ENCODE measurements around the gene ACBD4. TPM values are rescaled to one million over a fixed set of nuclear protein-coding genes. Genes with fewer than 3 reads are reported as not detected.

The ACBD4 gene
- total RNA-seq, 2 experiments from 2014 or later = 24.8 to 26.3 TPM

DNA sequence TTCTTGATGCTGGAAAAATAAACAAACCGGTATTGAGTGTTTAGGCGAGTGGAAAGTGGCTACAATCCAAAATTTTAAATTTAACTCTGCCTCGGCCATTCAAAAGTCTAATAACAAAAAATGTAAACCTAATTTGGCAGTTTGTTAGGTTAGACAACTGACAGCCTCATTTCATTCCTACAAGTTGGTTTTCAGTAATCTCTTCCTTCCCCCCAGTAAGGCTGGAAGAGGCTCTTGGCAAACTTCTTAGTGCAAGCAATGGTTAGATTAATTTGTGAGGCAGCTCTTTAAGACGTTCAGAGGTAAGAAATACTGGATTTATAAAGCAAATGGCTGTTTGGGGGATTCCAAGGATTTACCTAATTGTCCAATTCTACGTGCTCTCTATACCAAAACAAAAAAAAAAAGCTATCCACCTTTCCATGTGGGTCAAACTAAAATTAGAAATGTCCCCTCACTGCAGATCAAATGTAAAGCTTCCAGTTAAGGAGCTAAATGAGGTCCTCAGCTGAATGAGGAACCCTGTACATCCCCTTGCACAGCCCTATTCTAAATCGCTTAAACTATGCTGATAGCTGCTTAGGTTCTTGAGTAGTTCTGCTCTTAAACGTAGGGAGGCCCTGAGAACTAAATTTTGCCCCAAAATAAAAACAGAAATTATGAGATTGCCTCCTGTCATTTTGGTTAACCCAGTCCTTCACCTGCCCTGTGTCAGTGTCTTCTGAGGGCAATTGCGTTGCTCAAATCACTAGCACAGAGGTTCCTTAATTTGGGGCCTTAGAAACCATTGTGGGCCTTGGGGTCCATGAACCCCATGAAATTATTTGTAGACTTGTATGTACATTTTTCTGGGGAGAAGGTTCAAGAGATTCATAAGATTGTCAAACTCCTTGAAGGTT, 15.7 kb downstream of the ACBD4 start:
- peak overlapping the region; percentile 99 for H3K27ac Mint-ChIP-seq
- no peaks in the 10 kb centered on the region for H3K9me3 Mint-ChIP-seq
- Histone ChIP-seq H3K27ac (ENCODE audit: low read depth in 1 of 2, low read length in 2 of 2) (peak overlapping the region; percentile 45 to 70), H3K9me3 (ENCODE audit: control insufficient read depth in 1 of 2, insufficient read depth in 1 of 2, low read length in 2 of 2) (no peaks in the 10 kb centered on the region), H3K4me3 (ENCODE audit: low read length) (peak overlapping the region; percentile 94), H3K4me1 (ENCODE audit: insufficient read depth, low read length) (peaks cover 50% of the 10 kb centered on the region), H3K27me3 (ENCODE audit: control insufficient read depth in 1 of 2, insufficient read depth in 2 of 2, low read length in 2 of 2) (no peaks in the 10 kb centered on the region), H3K36me3 (ENCODE audit: insufficient read depth, low read length) (peaks cover 3% of the 10 kb centered on the region)
- DNase-seq (peak in 1 of 14 experiments; percentile 44), ATAC-seq (ENCODE audit: poor library complexity) (no peak)
- CTCF ChIA-PET = interaction anchor here (0.5 to 6.4 kb wide), 17 partner anchors 7 to 164 kb away, joined by 3 to 168 read pairs (median 5); partner anchors contain the start of genes ACBD4, HEXIM2 and PLCD3
- H3K27me3 Mint-ChIP-seq = peaks cover 8% of the 10 kb centered on the region
- H3K4me1 Mint-ChIP-seq (ENCODE audit: low read depth) = peaks cover 58% of the 10 kb centered on the region
- intact Hi-C loops (cut with DNase I, micrococcal nuclease) = no loop called here
- peak overlapping the region; percentile 76 for H3K4me3 Mint-ChIP-seq
- TF ChIP-seq, protein P1, sequence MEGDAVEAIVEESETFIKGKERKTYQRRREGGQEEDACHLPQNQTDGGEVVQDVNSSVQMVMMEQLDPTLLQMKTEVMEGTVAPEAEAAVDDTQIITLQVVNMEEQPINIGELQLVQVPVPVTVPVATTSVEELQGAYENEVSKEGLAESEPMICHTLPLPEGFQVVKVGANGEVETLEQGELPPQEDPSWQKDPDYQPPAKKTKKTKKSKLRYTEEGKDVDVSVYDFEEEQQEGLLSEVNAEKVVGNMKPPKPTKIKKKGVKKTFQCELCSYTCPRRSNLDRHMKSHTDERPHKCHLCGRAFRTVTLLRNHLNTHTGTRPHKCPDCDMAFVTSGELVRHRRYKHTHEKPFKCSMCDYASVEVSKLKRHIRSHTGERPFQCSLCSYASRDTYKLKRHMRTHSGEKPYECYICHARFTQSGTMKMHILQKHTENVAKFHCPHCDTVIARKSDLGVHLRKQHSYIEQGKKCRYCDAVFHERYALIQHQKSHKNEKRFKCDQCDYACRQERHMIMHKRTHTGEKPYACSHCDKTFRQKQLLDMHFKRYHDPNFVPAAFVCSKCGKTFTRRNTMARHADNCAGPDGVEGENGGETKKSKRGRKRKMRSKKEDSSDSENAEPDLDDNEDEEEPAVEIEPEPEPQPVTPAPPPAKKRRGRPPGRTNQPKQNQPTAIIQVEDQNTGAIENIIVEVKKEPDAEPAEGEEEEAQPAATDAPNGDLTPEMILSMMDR (IDR thresholded peaks at IDR 0.05) = no peak
- peaks cover 29% of the 10 kb centered on the region for H3K36me3 Mint-ChIP-seq (ENCODE audit: low read depth)
- POLR2A ChIA-PET = interaction anchor here (0.6 to 10.9 kb wide), 16 partner anchors 9 to 260 kb away, joined by 3 to 630 read pairs (median 18); partner anchors contain the start of genes ACBD4, FMNL1, HEXIM2 and MAP3K14

DNA sequence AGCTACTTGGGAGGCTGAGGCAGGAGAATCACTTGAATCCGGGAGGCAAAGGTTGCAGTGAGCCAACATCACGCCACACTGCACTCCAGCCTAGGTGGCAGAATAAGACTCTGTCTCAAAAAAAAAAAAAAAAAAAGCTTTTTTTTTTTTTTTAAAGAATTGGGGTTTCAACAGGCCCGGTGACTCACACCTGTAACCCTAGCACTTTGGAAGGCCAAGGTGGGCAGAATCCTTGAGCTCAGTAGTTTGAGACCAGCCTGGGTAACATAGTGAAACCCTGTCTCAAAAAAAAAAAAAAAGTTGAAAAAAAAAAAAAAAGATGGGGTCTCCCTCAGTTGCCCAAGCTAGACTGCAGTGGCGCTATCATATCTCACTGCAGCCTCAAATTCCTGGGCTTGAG, 19.5 kb downstream of the ACBD4 start:
- Mint-ChIP-seq H3K36me3 (ENCODE audit: low read depth) (peaks cover 19% of the 10 kb centered on the region), H3K27ac (no peak overlapping the region), H3K27me3 (no peaks in the 10 kb centered on the region), H3K4me1 (ENCODE audit: low read depth) (peaks cover 48% of the 10 kb centered on the region), H3K9me3 (no peaks in the 10 kb centered on the region), H3K4me3 (no peak overlapping the region)
- Histone ChIP-seq H3K9me3 (ENCODE audit: control insufficient read depth in 1 of 2, insufficient read depth in 1 of 2, low read length in 2 of 2) (no peaks in the 10 kb centered on the region), H3K27me3 (ENCODE audit: control insufficient read depth in 1 of 2, insufficient read depth in 2 of 2, low read length in 2 of 2) (no peaks in the 10 kb centered on the region), H3K4me1 (ENCODE audit: insufficient read depth, low read length) (peaks cover 40% of the 10 kb centered on the region), H3K36me3 (ENCODE audit: insufficient read depth, low read length) (peaks cover 3% of the 10 kb centered on the region), H3K4me3 (ENCODE audit: low read length) (no peak overlapping the region), H3K27ac (ENCODE audit: low read depth in 1 of 2, low read length in 2 of 2) (no peak overlapping the region)
- peak in 2 of 14 experiments; percentile 30 to 47 for DNase-seq
- intact Hi-C loops (cut with DNase I, micrococcal nuclease) = no loop called here
- TF ChIP-seq, protein P1 (IDR thresholded peaks at IDR 0.05) = no peak
- ATAC-seq (ENCODE audit: poor library complexity) = no peak
- POLR2A ChIA-PET = interaction anchor here (0.9 to 1.2 kb wide), 2 partner anchors 17 to 19 kb away, joined by 3 to 4 read pairs; partner anchors contain the start of gene ACBD4
- CTCF ChIA-PET = interaction anchor here (0.6 to 2.1 kb wide), 4 partner anchors 20 to 80 kb away, joined by 3 to 22 read pairs (median 5); partner anchors contain the start of gene ACBD4

DNA sequence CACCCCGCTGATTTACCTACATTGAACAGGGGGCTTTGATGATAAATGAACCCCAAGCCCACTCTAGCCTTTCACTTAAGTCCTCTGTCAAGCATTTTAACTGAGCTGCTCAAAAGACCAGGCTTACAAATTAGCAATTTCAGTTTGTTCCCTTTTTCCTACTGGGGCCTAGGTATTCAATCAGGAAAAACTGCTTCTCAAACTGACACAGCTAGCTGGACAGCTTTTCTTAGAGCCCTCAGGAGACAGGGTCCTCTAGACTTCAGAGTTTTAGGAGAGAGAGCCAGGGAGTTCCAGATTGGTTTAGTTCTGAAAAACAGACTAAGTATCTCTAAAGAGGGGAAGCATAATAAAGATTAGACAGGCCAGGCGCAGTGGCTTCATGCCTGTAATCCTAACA, 20.0 kb downstream of the ACBD4 start:
- H3K4me3 Mint-ChIP-seq = no peak overlapping the region
- H3K4me1 Mint-ChIP-seq (ENCODE audit: low read depth) = peaks cover 48% of the 10 kb centered on the region

More for the DNA sequence above, 20.0 kb downstream of the ACBD4 start:
- peaks cover 40% of the 10 kb centered on the region for H3K4me1 ChIP-seq (ENCODE audit: insufficient read depth, low read length)
- H3K4me3 ChIP-seq (ENCODE audit: low read length) = no peak overlapping the region
- DNase-seq (no peak), ATAC-seq (ENCODE audit: poor library complexity) (no peak)
- Mint-ChIP-seq H3K36me3 (ENCODE audit: low read depth) (peaks cover 20% of the 10 kb centered on the region), H3K27ac (peak overlapping the region; percentile 51), H3K9me3 (no peaks in the 10 kb centered on the region), H3K27me3 (no peaks in the 10 kb centered on the region)
- intact Hi-C loops (cut with DNase I, micrococcal nuclease) = no loop called here
- H3K27ac ChIP-seq (ENCODE audit: low read depth in 1 of 2, low read length in 2 of 2) = no peak overlapping the region
- H3K9me3 ChIP-seq (ENCODE audit: control insufficient read depth in 1 of 2, insufficient read depth in 1 of 2, low read length in 2 of 2) = no peaks in the 10 kb centered on the region
- POLR2A ChIA-PET = interaction anchor here (0.9 to 1.2 kb wide), 2 partner anchors 17 to 20 kb away, joined by 3 to 4 read pairs; partner anchors contain the start of gene ACBD4
- H3K27me3 ChIP-seq (ENCODE audit: control insufficient read depth in 1 of 2, insufficient read depth in 2 of 2, low read length in 2 of 2) = no peaks in the 10 kb centered on the region
- H3K36me3 ChIP-seq (ENCODE audit: insufficient read depth, low read length) = peaks cover 3% of the 10 kb centered on the region
- CTCF ChIA-PET = interaction anchor here (0.6 to 2.1 kb wide), 4 partner anchors 20 to 80 kb away, joined by 3 to 22 read pairs (median 5); partner anchors contain the start of gene ACBD4
- TF ChIP-seq, protein P1 (IDR thresholded peaks at IDR 0.05) = no peak

Measured in CD4-positive, alpha-beta T cell (primary cell).